HCT116 (cell line): ENCODE results near the gene BBS2.

ENCODE experiments used
- CEBPB ChIP-seq: IDR thresholded peaks from 2 replicates; pipeline ENCODE4 v1.6.1; 2012; ENCODE audit warnings: low read depth
- CTCF ChIP-seq, 3 experiments: fragments of 200-600 bp in 1 of 3; sonication (generic) in 1 of 3; IDR thresholded peaks in 2 of 3; conservative IDR thresholded peaks in 1 of 3; 2 replicates each; pipeline ENCODE4 v1.5.1; 2012 to 2017; ENCODE audit warnings: low read depth in 2 of 3, low read length in 2 of 3, antibody characterized with exemption in 1 of 3, borderline replicate concordance in 1 of 3, control low read depth in 1 of 3, mild to moderate bottlenecking in 1 of 3, mixed read lengths in 1 of 3, mixed run types in 1 of 3, moderate library complexity in 1 of 3; ENCODE audit not compliant: insufficient read depth in 1 of 3

DNA sequence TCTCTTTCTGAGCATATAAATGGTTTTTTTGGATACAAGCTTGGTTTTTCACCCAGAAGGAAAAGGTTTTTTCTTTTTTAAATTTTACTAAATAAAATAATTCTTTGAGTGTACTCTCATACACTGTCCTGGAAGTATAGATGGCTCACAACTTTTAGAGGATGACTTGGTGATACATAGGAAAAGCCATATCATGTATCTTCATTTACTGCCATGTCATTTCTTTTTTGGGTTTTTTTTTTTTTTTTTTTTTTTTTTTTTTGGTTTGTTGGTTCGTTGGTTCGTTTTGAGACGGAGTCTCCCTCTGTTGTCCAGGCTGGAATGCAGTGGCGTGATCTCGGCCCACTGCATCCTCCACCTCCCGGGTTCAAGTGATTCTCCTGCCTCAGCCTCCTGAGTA lies 56.7 kb downstream of the BBS2 start:
- TF ChIP-seq CTCF (IDR thresholded peaks at IDR 0.05 in 2 of 3, conservative IDR thresholded peaks at IDR 0.05 in 1 of 3; ENCODE audit: borderline replicate concordance in 1 of 3, insufficient read depth in 1 of 3, low read depth in 2 of 3, low read length in 2 of 3), result no peak
- no peak for TF ChIP-seq CEBPB
